MCF 10A (cell line): ENCODE data around the gene TDRD7. TPM values are rescaled to one million over a fixed set of nuclear protein-coding genes. Genes with fewer than 3 reads are reported as not detected.
A peak's percentile ranks its signal among the peaks of the same experiment; 100 is the strongest.

Experiments
- BruUV-seq: library from RNA; stranded (reverse); fragments of 400-500 nt; replicated peaks from 2 replicates; lab custom pipeline; 2021; lab: Mats Ljungman, UMichigan
- CTCF ChIA-PET: fragments of 300-600 bp; sonication (Branson Sonifier 250); formaldehyde crosslinking; extraction: SDS; loops from one replicate; lab custom pipeline; 2021; ENCODE audit warnings: antibody characterized with exemption, inconsistent platforms; lab: Yijun Ruan, JAX
- POLR2A ChIA-PET: fragments of 300-600, 350-650 bp; sonication (Branson Sonifier 250); formaldehyde crosslinking; extraction: SDS; loops from one replicate; lab custom pipeline; 2020; ENCODE audit warnings: antibody characterized with exemption, inconsistent platforms; lab: Yijun Ruan, JAX
- DNase-seq: peaks from one replicate; pipeline ENCODE4 v3.0.0-alpha.2; 2018; ENCODE audit not compliant: unreplicated experiment
- H3K27ac Mint-ChIP-seq: one replicate; pipeline ENCODE4 v1.8.0; 2022; ENCODE audit warnings: mild to moderate bottlenecking, low read depth, mixed read lengths; ENCODE audit not compliant: unreplicated experiment
- H3K27me3 Mint-ChIP-seq: one replicate; pipeline ENCODE4 v1.8.0; 2022; ENCODE audit warnings: mixed read lengths; ENCODE audit not compliant: insufficient read depth, unreplicated experiment
- H3K36me3 Mint-ChIP-seq: one replicate; pipeline ENCODE4 v1.8.0; 2022; ENCODE audit warnings: mild to moderate bottlenecking, moderate library complexity, mixed read lengths; ENCODE audit not compliant: insufficient read depth, unreplicated experiment
- H3K4me1 Mint-ChIP-seq: one replicate; pipeline ENCODE4 v1.8.0; 2022; ENCODE audit warnings: mixed read lengths; ENCODE audit not compliant: insufficient read depth, unreplicated experiment
- H3K4me3 Mint-ChIP-seq: one replicate; pipeline ENCODE4 v1.8.0; 2022; ENCODE audit warnings: mild to moderate bottlenecking, moderate library complexity, mixed read lengths; ENCODE audit not compliant: unreplicated experiment
- H3K9me3 Mint-ChIP-seq: one replicate; pipeline ENCODE4 v1.8.0; 2022; ENCODE audit warnings: mixed read lengths; ENCODE audit not compliant: unreplicated experiment
- intact Hi-C: fragments of 100-400 bp; cut with micrococcal nuclease; formaldehyde crosslinking; loops from 2 replicates; pipeline ENCODE4 v1.14.1; 2022
- total RNA-seq: library from RNA; stranded (reverse); gene quantifications from 2 replicates; pipeline ENCODE4 v1.2.3, GENCODE V29; 2022
- TF ChIP-seq, protein P1 (sequence below): fragments of 200-600 bp; IDR thresholded peaks from one replicate; pipeline ENCODE4 v1.8.0; 2022; ENCODE audit warnings: antibody characterized with exemption, mild to moderate bottlenecking; ENCODE audit not compliant: unreplicated experiment

Gene TDRD7
- total RNA-seq, 1 experiment from 2014 or later, result 7.1 TPM

- no peak for DNase-seq
- TF ChIP-seq, protein P1, sequence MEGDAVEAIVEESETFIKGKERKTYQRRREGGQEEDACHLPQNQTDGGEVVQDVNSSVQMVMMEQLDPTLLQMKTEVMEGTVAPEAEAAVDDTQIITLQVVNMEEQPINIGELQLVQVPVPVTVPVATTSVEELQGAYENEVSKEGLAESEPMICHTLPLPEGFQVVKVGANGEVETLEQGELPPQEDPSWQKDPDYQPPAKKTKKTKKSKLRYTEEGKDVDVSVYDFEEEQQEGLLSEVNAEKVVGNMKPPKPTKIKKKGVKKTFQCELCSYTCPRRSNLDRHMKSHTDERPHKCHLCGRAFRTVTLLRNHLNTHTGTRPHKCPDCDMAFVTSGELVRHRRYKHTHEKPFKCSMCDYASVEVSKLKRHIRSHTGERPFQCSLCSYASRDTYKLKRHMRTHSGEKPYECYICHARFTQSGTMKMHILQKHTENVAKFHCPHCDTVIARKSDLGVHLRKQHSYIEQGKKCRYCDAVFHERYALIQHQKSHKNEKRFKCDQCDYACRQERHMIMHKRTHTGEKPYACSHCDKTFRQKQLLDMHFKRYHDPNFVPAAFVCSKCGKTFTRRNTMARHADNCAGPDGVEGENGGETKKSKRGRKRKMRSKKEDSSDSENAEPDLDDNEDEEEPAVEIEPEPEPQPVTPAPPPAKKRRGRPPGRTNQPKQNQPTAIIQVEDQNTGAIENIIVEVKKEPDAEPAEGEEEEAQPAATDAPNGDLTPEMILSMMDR, result no peak
- Mint-ChIP-seq H3K4me1 (peaks cover 10% of the 10 kb centered on the region), H3K4me3 (no peak overlapping the region), H3K27me3 (peaks cover 25% of the 10 kb centered on the region), H3K27ac (no peak overlapping the region), H3K36me3 (peaks cover 11% of the 10 kb centered on the region), H3K9me3 (no peaks in the 10 kb centered on the region)
- no TSS peak for BruUV-seq
- intact Hi-C loops, result no loop called here
- ChIA-PET CTCF (interaction anchor here (0.8 to 2.2 kb wide), 3 partner anchors 30 to 95 kb away, joined by 3 to 7 read pairs (median 3); no protein-coding TSS in a partner anchor), POLR2A (no interaction called here)
Measured at GRCh38 chr9:97516111-97516510, 104.2 kb downstream of the TDRD7 start.

GRCh38 chr9:97517331-97518089 is 105.6 kb downstream of the TDRD7 start:
- H3K27ac Mint-ChIP-seq, result no peak overlapping the region
- no TSS peak for BruUV-seq
- H3K4me3 Mint-ChIP-seq, result no peak overlapping the region
- peaks cover 5% of the 10 kb centered on the region for H3K36me3 Mint-ChIP-seq
- intact Hi-C loops, result no loop called here
- DNase-seq, result no peak
- CTCF ChIA-PET, result interaction anchor here (0.5 to 2.2 kb wide), 6 partner anchors 39 to 98 kb away, joined by 3 to 7 read pairs (median 3); no protein-coding TSS in a partner anchor
- H3K4me1 Mint-ChIP-seq, result no peaks in the 10 kb centered on the region
- H3K9me3 Mint-ChIP-seq, result no peaks in the 10 kb centered on the region
- POLR2A ChIA-PET, result no interaction called here
- TF ChIP-seq, protein P1, result no peak
- H3K27me3 Mint-ChIP-seq, result peaks cover 25% of the 10 kb centered on the region

GRCh38 chr9:97518166-97518908 is 106.4 kb downstream of the TDRD7 start:
- peaks cover 25% of the 10 kb centered on the region for H3K27me3 Mint-ChIP-seq
- ChIA-PET POLR2A (no interaction called here), CTCF (interaction anchor here (0.9 to 2.0 kb wide), 3 partner anchors 38 to 80 kb away, joined by 3 to 7 read pairs (median 3); no protein-coding TSS in a partner anchor)
- H3K4me1 Mint-ChIP-seq, result no peaks in the 10 kb centered on the region
- TF ChIP-seq, protein P1, result no peak
- H3K27ac Mint-ChIP-seq, result no peak overlapping the region
- no TSS peak for BruUV-seq
- no peak for DNase-seq
- intact Hi-C loops, result no loop called here
- H3K4me3 Mint-ChIP-seq, result no peak overlapping the region
- no peaks in the 10 kb centered on the region for H3K9me3 Mint-ChIP-seq
- H3K36me3 Mint-ChIP-seq, result peaks cover 5% of the 10 kb centered on the region

DNA sequence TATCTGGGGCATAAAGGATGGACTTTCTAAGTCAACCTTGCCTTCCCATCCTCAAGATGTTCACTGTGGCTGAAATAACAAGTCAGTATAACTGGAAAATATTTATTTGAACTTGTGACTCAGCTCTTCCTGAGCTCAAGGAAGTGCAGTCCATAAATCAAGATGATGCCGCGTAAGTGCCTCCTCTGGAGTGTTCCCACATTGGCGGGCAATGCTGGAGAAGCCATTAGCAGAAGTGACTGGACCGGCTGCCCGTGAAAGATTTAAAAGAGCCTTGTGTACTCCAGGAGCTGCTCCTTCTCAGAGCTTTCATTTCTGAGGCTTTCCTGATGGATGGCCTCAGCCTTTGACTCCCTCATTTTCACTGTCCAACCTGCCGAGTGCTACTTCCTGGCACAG is 107.0 kb downstream of the TDRD7 start:
- Mint-ChIP-seq H3K4me1 (no peaks in the 10 kb centered on the region), H3K27me3 (peaks cover 25% of the 10 kb centered on the region), H3K27ac (no peak overlapping the region), H3K9me3 (no peaks in the 10 kb centered on the region), H3K4me3 (no peak overlapping the region), H3K36me3 (peaks cover 5% of the 10 kb centered on the region)
- ChIA-PET POLR2A (no interaction called here), CTCF (interaction anchor here (1.1 to 2.0 kb wide), 2 partner anchors 49 to 80 kb away, joined by 3 to 7 read pairs; no protein-coding TSS in a partner anchor)
- TF ChIP-seq, protein P1, result no peak
- no TSS peak for BruUV-seq
- peak; percentile 40 for DNase-seq
- intact Hi-C loops, result no loop called here
